ENCODE data around the gene TEKT1.
"Not testable (repeated sequence)": the region's sequence is repeated elsewhere in the genome, so short reads cannot be mapped to it uniquely, and the experiment has no call there.

Gene TEKT1

GRCh38 chr17:6815775-6816174 lies 15.8 kb downstream of the TEKT1 start:
- DNase-seq, result no peak

- no peak for DNase-seq
Observed at GRCh38 chr17:6812295-6812694, 19.2 kb downstream of the TEKT1 start.

- DNase-seq, result no peak
Observed at GRCh38 chr17:6811510-6811909, 20.0 kb downstream of the TEKT1 start.

- DNase-seq, result no peak
Observed at GRCh38 chr17:6800422-6801027, 31.0 kb downstream of the TEKT1 start.

- no peak for DNase-seq
Observed at GRCh38 chr17:6799738-6800137, 31.8 kb downstream of the TEKT1 start.

DNA sequence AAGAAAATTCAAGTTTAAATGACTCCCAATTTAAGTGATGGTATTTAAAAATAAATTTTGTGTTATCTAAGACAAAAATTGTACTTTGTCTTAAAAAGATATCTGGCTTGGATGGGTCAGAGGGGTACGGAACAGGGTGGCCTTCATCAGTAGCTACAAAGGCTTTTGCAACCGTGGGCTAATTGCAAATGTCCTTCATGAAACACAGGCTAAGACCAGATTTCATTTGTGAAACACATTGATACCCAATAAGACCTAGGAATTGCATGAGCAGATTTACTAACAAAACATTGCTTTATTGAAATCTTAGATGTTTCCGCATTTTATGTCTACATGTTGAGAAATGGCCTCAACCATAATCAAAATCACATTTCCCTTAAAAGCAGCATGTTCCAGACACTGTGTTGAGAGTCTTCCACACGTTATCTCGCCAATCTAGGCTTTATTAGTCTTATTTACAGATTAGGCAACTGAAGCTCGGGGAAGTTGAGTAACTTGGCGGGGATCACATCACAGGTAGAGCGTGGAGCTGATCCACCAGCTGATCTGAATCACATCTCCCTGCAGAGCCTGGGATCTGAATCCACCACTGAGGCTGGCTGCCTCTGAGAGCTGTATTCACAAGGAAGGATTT lies 33.7 kb downstream of the TEKT1 start:
- DNase-seq, result no peak

GRCh38 chr17:6796887-6797490 lies 34.5 kb downstream of the TEKT1 start:
- no peak for DNase-seq

- no peak for DNase-seq
Observed at GRCh38 chr17:6796017-6796886, 35.3 kb downstream of the TEKT1 start.

DNA sequence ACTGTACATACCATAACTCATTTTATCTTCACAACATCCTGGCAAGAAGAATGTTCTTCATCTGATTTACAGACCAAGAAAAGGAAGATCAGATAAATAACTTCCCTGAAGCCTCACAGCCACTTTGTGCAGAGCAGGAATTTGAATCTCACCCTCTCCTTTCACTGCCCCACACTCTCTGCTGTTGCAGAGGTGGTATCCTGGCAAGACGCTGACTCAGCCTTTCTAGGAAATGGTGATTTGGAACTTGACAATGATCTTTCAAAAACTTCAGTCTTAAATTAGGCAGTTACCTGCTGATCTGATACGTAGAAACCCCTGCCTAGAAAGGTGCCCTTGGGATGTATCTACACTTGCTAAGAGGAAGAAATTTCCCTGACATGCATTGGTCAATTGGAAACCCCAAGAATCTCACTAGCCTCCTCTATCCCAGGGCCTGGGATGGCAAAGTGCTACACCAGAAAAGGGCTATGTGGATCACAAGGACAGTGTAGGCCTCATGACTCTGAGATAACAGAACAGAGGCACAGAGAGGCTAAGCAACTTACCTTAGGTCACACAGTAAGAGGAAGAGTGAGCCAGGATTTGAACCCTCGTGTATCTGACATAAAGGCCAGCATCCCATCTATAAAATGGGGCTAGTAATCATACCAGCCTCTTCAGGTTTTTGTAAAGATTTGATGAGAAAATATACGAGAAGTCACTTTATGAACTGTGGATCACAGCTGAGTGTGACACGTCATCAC lies 37.6 kb downstream of the TEKT1 start:
- DNase-seq, result no peak

- no peak for DNase-seq
Observed at GRCh38 chr17:6789146-6789545, 42.4 kb downstream of the TEKT1 start.

DNA sequence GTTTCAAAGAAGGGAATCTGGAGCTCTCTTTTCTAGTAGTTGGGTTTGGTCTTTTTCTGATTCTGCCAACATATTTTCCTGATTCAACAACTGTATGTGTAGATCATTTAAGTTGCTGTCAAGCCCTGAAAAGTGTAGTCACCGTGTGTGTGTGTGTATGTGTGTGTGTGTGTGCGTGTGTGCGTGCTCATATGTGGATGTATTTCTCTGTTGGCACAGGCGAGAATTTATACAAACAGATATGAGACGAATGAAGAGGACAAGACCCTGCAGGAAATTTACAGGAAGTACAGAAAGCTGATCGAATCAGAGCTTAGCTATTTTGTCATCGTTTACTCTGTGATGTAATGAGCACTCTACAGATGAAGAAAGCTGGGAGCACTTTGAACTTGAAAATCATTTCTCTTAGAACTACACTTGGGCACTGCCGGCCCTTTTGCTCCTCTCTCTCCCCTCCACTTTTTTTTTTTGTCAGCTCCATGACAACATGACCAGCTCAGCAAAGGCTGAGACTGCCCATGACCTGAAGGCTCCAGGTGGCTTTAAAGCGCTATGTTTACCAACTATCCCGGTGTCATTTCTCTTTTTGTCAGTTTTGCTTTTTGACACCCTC lies 44.3 kb downstream of the TEKT1 start:
- no peak for DNase-seq

GRCh38 chr17:6786618-6787017 lies 44.9 kb downstream of the TEKT1 start:
- DNase-seq, result no peak

GRCh38 chr17:6782244-6782643 lies 49.3 kb downstream of the TEKT1 start:
- no peak for DNase-seq

DNA sequence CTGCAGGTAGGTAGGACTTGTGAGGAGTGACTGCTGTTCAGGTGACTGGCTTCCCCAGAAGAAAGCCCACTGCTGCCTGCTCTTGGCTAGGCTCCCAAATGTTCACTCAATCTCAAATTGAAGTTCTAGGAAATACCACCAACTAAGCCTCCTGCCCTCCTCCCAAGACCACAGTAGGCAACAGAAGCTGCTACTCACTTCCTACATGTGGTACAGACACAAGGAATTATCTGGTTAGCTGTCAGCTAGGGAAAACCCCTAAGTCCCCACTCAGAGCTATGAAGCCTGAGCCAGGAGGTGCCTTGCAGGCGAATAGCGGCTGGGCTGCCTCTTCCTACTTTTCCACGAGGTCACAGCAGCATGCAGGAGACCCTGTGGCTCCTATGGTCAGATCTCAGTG lies 50.6 kb downstream of the TEKT1 start:
- no peak for DNase-seq

- DNase-seq, result no peak
Observed at GRCh38 chr17:6780001-6780400, 51.5 kb downstream of the TEKT1 start.

GRCh38 chr17:6779411-6779810 lies 52.1 kb downstream of the TEKT1 start:
- no peak for DNase-seq

DNA sequence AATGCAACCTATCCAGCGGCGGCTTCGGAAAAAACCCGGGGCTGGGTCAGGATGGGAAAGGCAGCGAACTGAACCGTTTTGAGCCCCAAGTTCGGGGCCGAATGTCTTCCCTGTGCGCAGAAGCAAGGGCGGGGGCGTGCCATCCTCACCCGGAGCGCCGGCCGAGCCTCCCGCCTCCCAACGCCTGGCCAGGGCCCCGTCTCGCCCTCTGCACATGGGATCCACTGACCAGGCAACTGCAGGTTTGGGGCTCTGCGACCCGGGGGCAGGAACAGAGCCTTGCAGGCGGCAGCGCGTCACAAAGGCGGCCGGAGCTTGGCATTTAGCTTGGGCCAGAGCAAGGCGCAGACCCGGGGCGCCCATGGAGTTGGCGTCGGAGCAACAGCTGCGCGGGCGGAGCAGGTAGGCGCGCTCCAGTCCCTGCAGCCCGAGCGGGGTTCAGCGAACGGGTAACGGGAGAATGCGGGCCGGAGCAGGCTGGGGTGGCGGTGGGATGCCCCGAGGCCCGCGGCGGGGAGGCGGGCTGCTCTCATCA lies 55.6 kb downstream of the TEKT1 start, which contains the start of gene FBXO39:
Gene FBXO39 (plus strand): TSS at position 345 of the 535 bp plus-strand sequence. CDS start 3,654 bp downstream, outside the sequence.
- DNase-seq, result no peak

- DNase-seq, result not testable (repeated sequence)
Observed at GRCh38 chr17:6774906-6775305, 56.6 kb downstream of the TEKT1 start.

GRCh38 chr17:6772016-6772415 lies 59.5 kb downstream of the TEKT1 start:
- DNase-seq, result no peak

GRCh38 chr17:6768447-6768846 lies 63.1 kb downstream of the TEKT1 start:
- DNase-seq, result no peak

GRCh38 chr17:6761779-6762178 lies 69.8 kb downstream of the TEKT1 start:
- DNase-seq, result no peak

DNA sequence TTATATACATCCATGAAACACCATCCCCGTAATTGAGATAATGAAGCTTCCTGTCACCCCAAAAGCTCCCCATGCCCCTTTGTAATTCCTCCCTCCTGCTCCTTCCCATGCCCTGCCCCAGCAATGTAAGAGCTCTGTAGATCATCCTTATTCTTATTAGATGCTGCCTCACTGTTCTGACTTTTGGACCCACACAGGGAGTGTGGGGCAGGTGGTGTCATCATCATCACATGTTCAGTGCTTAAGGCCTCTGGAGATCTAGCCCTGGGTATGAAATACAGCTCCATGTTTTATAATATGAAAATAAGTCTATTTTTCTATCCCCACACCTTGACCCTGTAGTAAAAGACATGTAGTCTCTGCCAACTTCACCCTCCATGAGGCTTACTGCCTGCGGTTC lies 73.8 kb downstream of the TEKT1 start:
- DNase-seq, result no peak
